ENCODE measurements around the gene PHTF2. TPM values are rescaled to one million over a fixed set of nuclear protein-coding genes. Genes with fewer than 3 reads are reported as not detected.
"Not testable (repeated sequence)": the region's sequence is repeated elsewhere in the genome, so short reads cannot be mapped to it uniquely, and the experiment has no call there.

PHTF2 gene
- polyA plus RNA-seq, 1 donor (not counting 4 experiments of a cell fraction or from before 2014, with no cell fraction given) = 24.1 TPM

DNA sequence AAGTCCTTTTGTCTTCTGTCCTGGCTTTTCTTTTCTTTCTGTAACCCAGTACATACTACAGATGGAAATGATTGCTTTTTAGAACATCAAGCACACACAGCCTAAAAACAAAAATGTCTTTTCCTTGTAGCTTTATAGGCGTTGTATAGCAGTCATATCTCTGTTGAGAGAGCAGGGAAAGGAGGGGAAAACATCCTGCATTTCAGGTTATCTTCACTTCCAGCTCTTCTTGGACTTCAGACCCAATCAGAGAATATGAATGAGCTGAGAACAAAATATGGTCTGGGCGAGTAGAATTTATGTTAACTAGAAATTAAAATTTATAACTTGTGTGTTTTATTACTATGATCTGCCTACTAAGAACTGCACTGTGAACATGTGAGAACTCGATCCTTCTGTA, 15.0 kb upstream of the PHTF2 start:
- TF ChIP-seq, protein P1, sequence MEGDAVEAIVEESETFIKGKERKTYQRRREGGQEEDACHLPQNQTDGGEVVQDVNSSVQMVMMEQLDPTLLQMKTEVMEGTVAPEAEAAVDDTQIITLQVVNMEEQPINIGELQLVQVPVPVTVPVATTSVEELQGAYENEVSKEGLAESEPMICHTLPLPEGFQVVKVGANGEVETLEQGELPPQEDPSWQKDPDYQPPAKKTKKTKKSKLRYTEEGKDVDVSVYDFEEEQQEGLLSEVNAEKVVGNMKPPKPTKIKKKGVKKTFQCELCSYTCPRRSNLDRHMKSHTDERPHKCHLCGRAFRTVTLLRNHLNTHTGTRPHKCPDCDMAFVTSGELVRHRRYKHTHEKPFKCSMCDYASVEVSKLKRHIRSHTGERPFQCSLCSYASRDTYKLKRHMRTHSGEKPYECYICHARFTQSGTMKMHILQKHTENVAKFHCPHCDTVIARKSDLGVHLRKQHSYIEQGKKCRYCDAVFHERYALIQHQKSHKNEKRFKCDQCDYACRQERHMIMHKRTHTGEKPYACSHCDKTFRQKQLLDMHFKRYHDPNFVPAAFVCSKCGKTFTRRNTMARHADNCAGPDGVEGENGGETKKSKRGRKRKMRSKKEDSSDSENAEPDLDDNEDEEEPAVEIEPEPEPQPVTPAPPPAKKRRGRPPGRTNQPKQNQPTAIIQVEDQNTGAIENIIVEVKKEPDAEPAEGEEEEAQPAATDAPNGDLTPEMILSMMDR (optimal IDR thresholded peaks at IDR 0.05 in 1 of 3, IDR thresholded peaks at IDR 0.05 in 1 of 3, conservative IDR thresholded peaks at IDR 0.05 in 1 of 3; ENCODE audit: extremely low read depth in 1 of 3, insufficient read depth in 2 of 3, low read length in 3 of 3) = no peak
- TF ChIP-seq EZH2 (IDR thresholded peaks at IDR 0.05; ENCODE audit: low read length) = no peak
- DNase-seq (ENCODE audit: low read depth, low spot score) (no peak), FAIRE-seq (no peak)
- Histone ChIP-seq H3K27me3 (ENCODE audit: control insufficient read depth, extremely low read depth, insufficient read depth, low read length) (no peaks in the 10 kb centered on the region), H3K36me3 (ENCODE audit: control insufficient read depth in 2 of 2, extremely low read depth in 1 of 2, insufficient read depth in 2 of 2, low read length in 2 of 2) (peaks cover 0 to 4% of the 10 kb centered on the region in 2 experiments), H3K9me1 (ENCODE audit: control insufficient read depth, extremely low read depth, insufficient read depth, low read length) (no peaks in the 10 kb centered on the region), H3K4me1 (ENCODE audit: control insufficient read depth, extremely low read depth, insufficient read depth, low read length) (no peaks in the 10 kb centered on the region), H3K4me2 (ENCODE audit: control insufficient read depth, extremely low read depth, insufficient read depth, low read depth, low read length) (no peak overlapping the region), H2AFZ (ENCODE audit: control insufficient read depth, low read length) (no peak overlapping the region), H3K79me2 (ENCODE audit: control insufficient read depth, insufficient read depth, low read length) (no peaks in the 10 kb centered on the region), H4K20me1 (ENCODE audit: control insufficient read depth, extremely low read depth, insufficient read depth, low read length) (no peaks in the 10 kb centered on the region), H3K4me3 (ENCODE audit: control insufficient read depth in 2 of 3, extremely low read depth in 1 of 3, insufficient read depth in 2 of 3, low read depth in 1 of 3, low read length in 3 of 3) (no peak overlapping the region), H3K27ac (ENCODE audit: control insufficient read depth, insufficient read depth, low read length) (no peak overlapping the region), H3K9ac (ENCODE audit: control insufficient read depth, extremely low read depth, insufficient read depth, low read length) (no peak overlapping the region), H3K9me3 (ENCODE audit: control insufficient read depth, low read depth, low read length) (no peaks in the 10 kb centered on the region)
- dilution Hi-C loops (cut with MboI; ENCODE audit: extremely low pct_ligation_motif_present, low sequenced_read_pairs) = no loop called here

- H3K9me3 ChIP-seq (ENCODE audit: control insufficient read depth, low read depth, low read length); H3K27me3 ChIP-seq (ENCODE audit: control insufficient read depth, extremely low read depth, insufficient read depth, low read length); H3K9me1 ChIP-seq (ENCODE audit: control insufficient read depth, extremely low read depth, insufficient read depth, low read length); dilution Hi-C loops (cut with MboI; ENCODE audit: extremely low pct_ligation_motif_present, low sequenced_read_pairs); H3K4me2 ChIP-seq (ENCODE audit: control insufficient read depth, extremely low read depth, insufficient read depth, low read depth, low read length); H3K4me3 ChIP-seq (ENCODE audit: control insufficient read depth in 2 of 3, extremely low read depth in 1 of 3, insufficient read depth in 2 of 3, low read depth in 1 of 3, low read length in 3 of 3); H3K79me2 ChIP-seq (ENCODE audit: control insufficient read depth, insufficient read depth, low read length); H4K20me1 ChIP-seq (ENCODE audit: control insufficient read depth, extremely low read depth, insufficient read depth, low read length); FAIRE-seq; H2AFZ ChIP-seq (ENCODE audit: control insufficient read depth, low read length); H3K36me3 ChIP-seq (ENCODE audit: control insufficient read depth in 2 of 2, extremely low read depth in 1 of 2, insufficient read depth in 2 of 2, low read length in 2 of 2); DNase-seq (ENCODE audit: low read depth, low spot score); H3K27ac ChIP-seq (ENCODE audit: control insufficient read depth, insufficient read depth, low read length); H3K9ac ChIP-seq (ENCODE audit: control insufficient read depth, extremely low read depth, insufficient read depth, low read length); H3K4me1 ChIP-seq (ENCODE audit: control insufficient read depth, extremely low read depth, insufficient read depth, low read length): not testable (repeated sequence)
These were observed 14.1 kb upstream of the PHTF2 start for GRCh38 chr7:77784426-77784825.

GRCh38 chr7:77786018-77786417, 12.6 kb upstream of the PHTF2 start:
- no peak for FAIRE-seq
- no peak overlapping the region for H3K4me3 ChIP-seq (ENCODE audit: control insufficient read depth in 2 of 3, extremely low read depth in 1 of 3, insufficient read depth in 2 of 3, low read depth in 1 of 3, low read length in 3 of 3)
- H3K9me3 ChIP-seq (ENCODE audit: control insufficient read depth, low read depth, low read length) = no peaks in the 10 kb centered on the region
- no peak overlapping the region for H3K4me2 ChIP-seq (ENCODE audit: control insufficient read depth, extremely low read depth, insufficient read depth, low read depth, low read length)
- no peak for TF ChIP-seq EZH2 (IDR thresholded peaks at IDR 0.05; ENCODE audit: low read length)
- TF ChIP-seq, protein P1 (optimal IDR thresholded peaks at IDR 0.05 in 1 of 3, IDR thresholded peaks at IDR 0.05 in 1 of 3, conservative IDR thresholded peaks at IDR 0.05 in 1 of 3; ENCODE audit: extremely low read depth in 1 of 3, insufficient read depth in 2 of 3, low read length in 3 of 3) = no peak
- DNase-seq (ENCODE audit: low read depth, low spot score) = no peak
- no peaks in the 10 kb centered on the region for H3K9me1 ChIP-seq (ENCODE audit: control insufficient read depth, extremely low read depth, insufficient read depth, low read length)
- dilution Hi-C loops (cut with MboI; ENCODE audit: extremely low pct_ligation_motif_present, low sequenced_read_pairs) = no loop called here
- H4K20me1 ChIP-seq (ENCODE audit: control insufficient read depth, extremely low read depth, insufficient read depth, low read length) = no peaks in the 10 kb centered on the region
- H2AFZ ChIP-seq (ENCODE audit: control insufficient read depth, low read length) = no peak overlapping the region
- H3K79me2 ChIP-seq (ENCODE audit: control insufficient read depth, insufficient read depth, low read length) = no peaks in the 10 kb centered on the region
- H3K36me3 ChIP-seq (ENCODE audit: control insufficient read depth in 2 of 2, extremely low read depth in 1 of 2, insufficient read depth in 2 of 2, low read length in 2 of 2) = no peaks in the 10 kb centered on the region
- no peak overlapping the region for H3K27ac ChIP-seq (ENCODE audit: control insufficient read depth, insufficient read depth, low read length)
- no peaks in the 10 kb centered on the region for H3K4me1 ChIP-seq (ENCODE audit: control insufficient read depth, extremely low read depth, insufficient read depth, low read length)
- H3K27me3 ChIP-seq (ENCODE audit: control insufficient read depth, extremely low read depth, insufficient read depth, low read length) = no peaks in the 10 kb centered on the region
- H3K9ac ChIP-seq (ENCODE audit: control insufficient read depth, extremely low read depth, insufficient read depth, low read length) = no peak overlapping the region
